KMS-11 (cell line): Measurements from ENCODE around the gene TNKS2.

Source experiments
- H2AFZ ChIP-seq: fragments of 200-600 bp; sonication (generic); 2 replicates; pipeline ENCODE4 v1.6.1; 2016; ENCODE audit warnings: antibody characterized with exemption, mixed run types, low read depth
- H3K27ac ChIP-seq: fragments of 200-600 bp; sonication (generic); 2 replicates; pipeline ENCODE4 v1.6.1; 2016; ENCODE audit warnings: mild to moderate bottlenecking, mixed run types
- H3K27me3 ChIP-seq: fragments of 200-600 bp; sonication (generic); 2 replicates; pipeline ENCODE4 v1.6.1; 2017; ENCODE audit warnings: mild to moderate bottlenecking, low read depth, mixed run types, moderate library complexity; ENCODE audit not compliant: insufficient read depth
- H3K36me3 ChIP-seq: fragments of 200-600 bp; sonication (generic); 2 replicates; pipeline ENCODE4 v1.6.1; 2017; ENCODE audit warnings: mild to moderate bottlenecking, mixed run types; ENCODE audit not compliant: insufficient read depth
- H3K4me1 ChIP-seq: fragments of 200-600 bp; sonication (generic); 2 replicates; pipeline ENCODE4 v1.6.1; 2016; ENCODE audit warnings: mild to moderate bottlenecking, low read depth, mixed run types; ENCODE audit not compliant: poor library complexity, severe bottlenecking
- H3K4me2 ChIP-seq: fragments of 200-600 bp; sonication (generic); 2 replicates; pipeline ENCODE4 v1.7.0; 2016; ENCODE audit warnings: mild to moderate bottlenecking, mixed run types
- H3K4me3 ChIP-seq: fragments of 200-600 bp; sonication (generic); IDR thresholded peaks from 2 replicates; pipeline ENCODE4 v1.6.1; 2017; ENCODE audit warnings: low read depth, low read length, mixed read lengths; ENCODE audit not compliant: insufficient read depth
- H3K79me2 ChIP-seq: fragments of 200-600 bp; sonication (generic); 2 replicates; pipeline ENCODE4 v1.6.1; 2016; ENCODE audit warnings: low read depth, mixed run types; ENCODE audit not compliant: insufficient read depth
- H3K9ac ChIP-seq: fragments of 200-600 bp; sonication (generic); 2 replicates; pipeline ENCODE4 v1.6.1; 2016; ENCODE audit warnings: mild to moderate bottlenecking, mixed run types
- H4K20me1 ChIP-seq: fragments of 200-600 bp; sonication (generic); 2 replicates; pipeline ENCODE4 v1.6.1; 2016; ENCODE audit warnings: mild to moderate bottlenecking, mixed run types; ENCODE audit not compliant: insufficient read depth
- CTCF ChIP-seq: fragments of 200-600 bp; sonication (generic); conservative IDR thresholded peaks from 2 replicates; pipeline ENCODE4 v1.6.1; 2017; ENCODE audit warnings: low read depth, mild to moderate bottlenecking, antibody characterized with exemption, low read length, moderate library complexity, mixed read lengths

The TNKS2 gene

GRCh38 chr10:91771907-91772306 lies 26.3 kb upstream of the TNKS2 start:
- TF ChIP-seq CTCF: no peak
- H3K9ac ChIP-seq: no peak overlapping the region
- no peaks in the 10 kb centered on the region; the same call in 1 of the 2 replicates for H3K36me3 ChIP-seq

GRCh38 chr10:91772461-91772860 lies 25.8 kb upstream of the TNKS2 start:
- Histone ChIP-seq H3K4me3 (no peak overlapping the region), H2AFZ (no peak overlapping the region), H3K9ac (no peak overlapping the region), H4K20me1 (no peaks in the 10 kb centered on the region), H3K4me2 (no peak overlapping the region), H3K27ac (no peak overlapping the region), H3K79me2 (no peaks in the 10 kb centered on the region), H3K4me1 (no peaks in the 10 kb centered on the region), H3K27me3 (no peaks in the 10 kb centered on the region), H3K36me3 (no peaks in the 10 kb centered on the region; the same call in 1 of the 2 replicates)
- TF ChIP-seq CTCF: no peak

More at GRCh38 chr10:91771907-91772306, 26.3 kb upstream of the TNKS2 start:
- Histone ChIP-seq H4K20me1 (no peaks in the 10 kb centered on the region), H3K4me2 (no peak overlapping the region), H3K27me3 (no peaks in the 10 kb centered on the region), H2AFZ (no peak overlapping the region), H3K4me1 (no peaks in the 10 kb centered on the region), H3K27ac (no peak overlapping the region), H3K4me3 (no peak overlapping the region), H3K79me2 (no peaks in the 10 kb centered on the region)

- H3K27ac ChIP-seq: no peak overlapping the region
- H3K36me3 ChIP-seq: no peaks in the 10 kb centered on the region; the same call in 1 of the 2 replicates
- no peak overlapping the region for H3K9ac ChIP-seq
- no peak for TF ChIP-seq CTCF
- H4K20me1 ChIP-seq: no peaks in the 10 kb centered on the region
- H2AFZ ChIP-seq: no peak overlapping the region
- no peak overlapping the region for H3K4me2 ChIP-seq
- H3K4me3 ChIP-seq: no peak overlapping the region
- H3K79me2 ChIP-seq: no peaks in the 10 kb centered on the region
- H3K4me1 ChIP-seq: no peaks in the 10 kb centered on the region
- no peaks in the 10 kb centered on the region for H3K27me3 ChIP-seq
Measured at GRCh38 chr10:91772869-91773268, 25.4 kb upstream of the TNKS2 start.

GRCh38 chr10:91774571-91774970 lies 23.7 kb upstream of the TNKS2 start:
- no peak overlapping the region for H3K27ac ChIP-seq
- H3K9ac ChIP-seq: no peak overlapping the region
- H3K4me2 ChIP-seq: no peak overlapping the region
- no peaks in the 10 kb centered on the region; the same call in 1 of the 2 replicates for H3K36me3 ChIP-seq
- no peak overlapping the region for H3K4me3 ChIP-seq
- H4K20me1 ChIP-seq: no peaks in the 10 kb centered on the region
- H2AFZ ChIP-seq: no peak overlapping the region
- TF ChIP-seq CTCF: no peak
- no peaks in the 10 kb centered on the region for H3K79me2 ChIP-seq
- H3K4me1 ChIP-seq: no peaks in the 10 kb centered on the region
- H3K27me3 ChIP-seq: no peaks in the 10 kb centered on the region
